HepG2 (cell line): ENCODE measurements around the gene ZMYND19. TPM values are rescaled to one million over a fixed set of nuclear protein-coding genes. Genes with fewer than 3 reads are reported as not detected.

ENCODE experiments used
- CBX2 ChIP-seq, 2 experiments: fragments of 200-600 bp in 1 of 2; sonication (generic); formaldehyde crosslinking in 1 of 2; IDR thresholded peaks; 2 replicates each; pipeline versions ENCODE4 v1.7.0 to v1.8.1; 2018 to 2022; ENCODE audit warnings: low read depth in 2 of 2, low read length in 1 of 2, mild to moderate bottlenecking in 1 of 2, missing genetic modification reagents in 1 of 2
- FOSL2 ChIP-seq: sonication (generic); formaldehyde crosslinking; IDR thresholded peaks from 2 replicates; pipeline ENCODE4 v1.4.0; 2020; ENCODE audit warnings: missing genetic modification reagents
- MTA1 ChIP-seq: sonication (generic); formaldehyde crosslinking; IDR thresholded peaks from 2 replicates; pipeline ENCODE4 v1.4.0; 2020; ENCODE audit warnings: missing genetic modification reagents, mild to moderate bottlenecking, borderline replicate concordance
- RFX5 ChIP-seq: IDR thresholded peaks from 2 replicates; pipeline ENCODE4 v1.6.1; 2011; ENCODE audit warnings: low read depth, low read length, improper control_type of control experiment
- SYNCRIP ChIP-seq: fragments of 200-400 bp; formaldehyde crosslinking; IDR thresholded peaks from 2 replicates; pipeline ENCODE4 v1.6.1; 2018; ENCODE audit warnings: mild to moderate bottlenecking, low read depth, low read length; ENCODE audit not compliant: insufficient read depth
- ZNF331 ChIP-seq: sonication (generic); formaldehyde crosslinking; IDR thresholded peaks from 2 replicates; pipeline ENCODE4 v1.4.0; 2020; ENCODE audit warnings: missing genetic modification reagents
- ZNF468 ChIP-seq: sonication (generic); formaldehyde crosslinking; IDR thresholded peaks from 2 replicates; pipeline ENCODE4 v1.8.0; 2022; ENCODE audit warnings: mild to moderate bottlenecking, moderate library complexity, missing genetic modification reagents
- ZNF547 ChIP-seq: sonication (generic); formaldehyde crosslinking; IDR thresholded peaks from 2 replicates; pipeline ENCODE4 v1.5.1; 2020; ENCODE audit warnings: mild to moderate bottlenecking, missing genetic modification reagents
- ZNF788 ChIP-seq: sonication (generic); formaldehyde crosslinking; IDR thresholded peaks from 2 replicates; pipeline ENCODE4 v1.5.0; 2020; ENCODE audit warnings: mild to moderate bottlenecking, missing genetic modification reagents, borderline replicate concordance
- polyA plus RNA-seq, 8 experiments: library from polyadenylated mRNA; depleted of rRNA in 3 of 8; stranded (reverse) in 7 of 8; unstranded in 1 of 8; fragments of >200 nt; fragmentation: Illumina TruSeq in 4 of 8; extraction: Trizol in 4 of 8; gene quantifications; 2 replicates each; pipeline versions ENCODE4 v1.2.1 to v1.2.3, GENCODE V29; 2011 to 2016; ENCODE audit warnings: low read depth in 4 of 8, missing spikeins in 1 of 8, mixed read lengths in 1 of 8; ENCODE audit not compliant: insufficient read depth in 1 of 8
- total RNA-seq, 5 experiments: library from RNA; depleted of rRNA; stranded (reverse); fragments of >200 nt; fragmentation: Illumina TruSeq; extraction: Trizol; gene quantifications; 2 replicates each; pipeline ENCODE4 v1.2.3, GENCODE V29; 2016; ENCODE audit warnings: low read depth in 1 of 5
- TF ChIP-seq, protein P1 (sequence below), 2 experiments: sonication (generic) in 1 of 2; formaldehyde crosslinking in 1 of 2; IDR thresholded peaks; 2 replicates each; pipeline versions ENCODE4 v1.4.0 to v1.6.1; 2016 to 2020; ENCODE audit warnings: borderline replicate concordance in 1 of 2, low read depth in 1 of 2, mild to moderate bottlenecking in 1 of 2, missing genetic modification reagents in 1 of 2
- TF ChIP-seq, protein P2 (sequence below): sonication (generic); formaldehyde crosslinking; conservative IDR thresholded peaks from 2 replicates; pipeline ENCODE4 v1.8.0; 2022; ENCODE audit warnings: low read depth, missing genetic modification reagents
- TF ChIP-seq, protein P3 (sequence below): sonication (generic); formaldehyde crosslinking; IDR thresholded peaks from 2 replicates; pipeline ENCODE4; 2020; ENCODE audit warnings: missing genetic modification reagents, mild to moderate bottlenecking, borderline replicate concordance
- TF ChIP-seq, protein P4 (sequence below): sonication (generic); formaldehyde crosslinking; IDR thresholded peaks from 2 replicates; pipeline ENCODE4 v1.8.0; 2022; ENCODE audit warnings: mild to moderate bottlenecking, missing genetic modification reagents
- TF ChIP-seq, protein P5 (sequence below): sonication (generic); formaldehyde crosslinking; IDR thresholded peaks from 2 replicates; pipeline ENCODE4 v1.4.0; 2020; ENCODE audit warnings: missing genetic modification reagents

Gene ZMYND19
- total and polyA plus RNA-seq, 2 of the 13 experiments (the other 11 are each of a cell fraction or from before 2014, with no cell fraction given) = 21.3 to 38.7 TPM

DNA sequence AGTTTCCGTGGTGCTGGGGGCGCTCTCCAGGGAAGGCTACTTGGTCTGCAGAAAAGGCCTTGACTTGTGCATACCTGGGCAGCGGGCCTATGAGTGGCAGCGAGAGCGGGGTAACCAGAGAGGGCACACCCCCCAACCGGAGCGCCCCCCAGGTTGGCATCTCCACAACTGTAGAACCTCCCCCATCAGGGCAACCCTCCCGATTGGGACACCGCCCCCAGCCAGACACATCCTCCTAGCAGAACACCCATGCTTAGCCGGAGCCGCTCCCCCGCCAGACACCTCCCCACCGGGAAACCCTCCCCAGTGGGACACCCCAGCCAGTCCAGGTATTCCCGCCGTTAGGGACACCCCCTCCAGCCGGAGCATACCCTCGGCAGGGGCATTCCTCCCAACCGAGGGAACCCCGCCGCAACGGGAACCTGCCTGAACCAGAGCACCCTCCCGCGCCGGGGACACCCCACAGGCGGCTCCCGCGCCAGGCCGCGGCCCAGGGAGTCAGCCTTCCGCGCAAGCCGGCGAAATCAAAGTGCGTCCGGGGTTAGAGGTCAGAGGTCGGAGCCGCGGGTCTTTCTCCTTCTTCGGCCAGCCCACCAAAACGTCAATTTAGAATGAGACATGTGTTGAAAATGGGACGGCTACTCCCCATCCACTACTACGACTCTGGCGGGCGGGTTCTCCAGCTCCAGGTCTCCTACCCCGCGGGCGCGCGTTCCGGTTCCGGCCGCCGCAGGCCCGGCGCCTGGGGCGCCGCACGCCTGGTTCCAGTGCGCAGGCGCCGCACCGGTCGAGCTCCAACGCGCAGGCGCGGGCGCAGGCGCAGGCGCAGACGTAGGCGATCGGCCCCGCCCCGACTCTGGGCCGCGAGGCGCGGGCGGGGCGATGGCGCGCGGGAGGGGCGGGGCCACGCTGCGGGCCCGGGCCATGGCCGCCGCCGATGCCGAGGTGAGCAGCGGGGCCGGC, 28.1 kb upstream of the ZMYND19 start, which contains the start of gene EHMT1 (continued):
- TF ChIP-seq, protein P1, sequence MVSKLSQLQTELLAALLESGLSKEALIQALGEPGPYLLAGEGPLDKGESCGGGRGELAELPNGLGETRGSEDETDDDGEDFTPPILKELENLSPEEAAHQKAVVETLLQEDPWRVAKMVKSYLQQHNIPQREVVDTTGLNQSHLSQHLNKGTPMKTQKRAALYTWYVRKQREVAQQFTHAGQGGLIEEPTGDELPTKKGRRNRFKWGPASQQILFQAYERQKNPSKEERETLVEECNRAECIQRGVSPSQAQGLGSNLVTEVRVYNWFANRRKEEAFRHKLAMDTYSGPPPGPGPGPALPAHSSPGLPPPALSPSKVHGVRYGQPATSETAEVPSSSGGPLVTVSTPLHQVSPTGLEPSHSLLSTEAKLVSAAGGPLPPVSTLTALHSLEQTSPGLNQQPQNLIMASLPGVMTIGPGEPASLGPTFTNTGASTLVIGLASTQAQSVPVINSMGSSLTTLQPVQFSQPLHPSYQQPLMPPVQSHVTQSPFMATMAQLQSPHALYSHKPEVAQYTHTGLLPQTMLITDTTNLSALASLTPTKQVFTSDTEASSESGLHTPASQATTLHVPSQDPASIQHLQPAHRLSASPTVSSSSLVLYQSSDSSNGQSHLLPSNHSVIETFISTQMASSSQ (IDR thresholded peaks at IDR 0.05; ENCODE audit: low read depth) = no peak
- TF ChIP-seq, protein P1 (CRISPR knock-in tag; IDR thresholded peaks at IDR 0.05; ENCODE audit: borderline replicate concordance) = peak; percentile 19; the same call in 1 of the 2 replicates
- TF ChIP-seq CBX2 (IDR thresholded peaks at IDR 0.05; ENCODE audit: low read depth, low read length) (no peak), CBX2 (CRISPR knock-in tag; IDR thresholded peaks at IDR 0.05; ENCODE audit: low read depth) (no peak), FOSL2 (CRISPR knock-in tag) (no peak), ZNF547 (peak; percentile 48; the same call in 1 of the 2 replicates), ZNF788 (CRISPR knock-in tag) (peak; percentile 65; the same call in 1 of the 2 replicates), RFX5 (no peak), ZNF331 (no peak), ZNF468 (CRISPR knock-in tag) (no peak), MTA1 (no peak; the same call in 1 of the 2 replicates), SYNCRIP (no peak)
- TF ChIP-seq, protein P2, sequence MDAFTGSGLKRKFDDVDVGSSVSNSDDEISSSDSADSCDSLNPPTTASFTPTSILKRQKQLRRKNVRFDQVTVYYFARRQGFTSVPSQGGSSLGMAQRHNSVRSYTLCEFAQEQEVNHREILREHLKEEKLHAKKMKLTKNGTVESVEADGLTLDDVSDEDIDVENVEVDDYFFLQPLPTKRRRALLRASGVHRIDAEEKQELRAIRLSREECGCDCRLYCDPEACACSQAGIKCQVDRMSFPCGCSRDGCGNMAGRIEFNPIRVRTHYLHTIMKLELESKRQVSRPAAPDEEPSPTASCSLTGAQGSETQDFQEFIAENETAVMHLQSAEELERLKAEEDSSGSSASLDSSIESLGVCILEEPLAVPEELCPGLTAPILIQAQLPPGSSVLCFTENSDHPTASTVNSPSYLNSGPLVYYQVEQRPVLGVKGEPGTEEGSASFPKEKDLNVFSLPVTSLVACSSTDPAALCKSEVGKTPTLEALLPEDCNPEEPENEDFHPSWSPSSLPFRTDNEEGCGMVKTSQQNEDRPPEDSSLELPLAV (CRISPR knock-in tag) = no peak
- TF ChIP-seq, protein P3, sequence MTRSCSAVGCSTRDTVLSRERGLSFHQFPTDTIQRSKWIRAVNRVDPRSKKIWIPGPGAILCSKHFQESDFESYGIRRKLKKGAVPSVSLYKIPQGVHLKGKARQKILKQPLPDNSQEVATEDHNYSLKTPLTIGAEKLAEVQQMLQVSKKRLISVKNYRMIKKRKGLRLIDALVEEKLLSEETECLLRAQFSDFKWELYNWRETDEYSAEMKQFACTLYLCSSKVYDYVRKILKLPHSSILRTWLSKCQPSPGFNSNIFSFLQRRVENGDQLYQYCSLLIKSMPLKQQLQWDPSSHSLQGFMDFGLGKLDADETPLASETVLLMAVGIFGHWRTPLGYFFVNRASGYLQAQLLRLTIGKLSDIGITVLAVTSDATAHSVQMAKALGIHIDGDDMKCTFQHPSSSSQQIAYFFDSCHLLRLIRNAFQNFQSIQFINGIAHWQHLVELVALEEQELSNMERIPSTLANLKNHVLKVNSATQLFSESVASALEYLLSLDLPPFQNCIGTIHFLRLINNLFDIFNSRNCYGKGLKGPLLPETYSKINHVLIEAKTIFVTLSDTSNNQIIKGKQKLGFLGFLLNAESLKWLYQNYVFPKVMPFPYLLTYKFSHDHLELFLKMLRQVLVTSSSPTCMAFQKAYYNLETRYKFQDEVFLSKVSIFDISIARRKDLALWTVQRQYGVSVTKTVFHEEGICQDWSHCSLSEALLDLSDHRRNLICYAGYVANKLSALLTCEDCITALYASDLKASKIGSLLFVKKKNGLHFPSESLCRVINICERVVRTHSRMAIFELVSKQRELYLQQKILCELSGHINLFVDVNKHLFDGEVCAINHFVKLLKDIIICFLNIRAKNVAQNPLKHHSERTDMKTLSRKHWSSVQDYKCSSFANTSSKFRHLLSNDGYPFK (CRISPR knock-in tag) = peak; percentile 73
- TF ChIP-seq, protein P4, sequence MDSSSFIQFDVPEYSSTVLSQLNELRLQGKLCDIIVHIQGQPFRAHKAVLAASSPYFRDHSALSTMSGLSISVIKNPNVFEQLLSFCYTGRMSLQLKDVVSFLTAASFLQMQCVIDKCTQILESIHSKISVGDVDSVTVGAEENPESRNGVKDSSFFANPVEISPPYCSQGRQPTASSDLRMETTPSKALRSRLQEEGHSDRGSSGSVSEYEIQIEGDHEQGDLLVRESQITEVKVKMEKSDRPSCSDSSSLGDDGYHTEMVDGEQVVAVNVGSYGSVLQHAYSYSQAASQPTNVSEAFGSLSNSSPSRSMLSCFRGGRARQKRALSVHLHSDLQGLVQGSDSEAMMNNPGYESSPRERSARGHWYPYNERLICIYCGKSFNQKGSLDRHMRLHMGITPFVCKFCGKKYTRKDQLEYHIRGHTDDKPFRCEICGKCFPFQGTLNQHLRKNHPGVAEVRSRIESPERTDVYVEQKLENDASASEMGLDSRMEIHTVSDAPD (CRISPR knock-in tag) = no peak
- TF ChIP-seq, protein P5, sequence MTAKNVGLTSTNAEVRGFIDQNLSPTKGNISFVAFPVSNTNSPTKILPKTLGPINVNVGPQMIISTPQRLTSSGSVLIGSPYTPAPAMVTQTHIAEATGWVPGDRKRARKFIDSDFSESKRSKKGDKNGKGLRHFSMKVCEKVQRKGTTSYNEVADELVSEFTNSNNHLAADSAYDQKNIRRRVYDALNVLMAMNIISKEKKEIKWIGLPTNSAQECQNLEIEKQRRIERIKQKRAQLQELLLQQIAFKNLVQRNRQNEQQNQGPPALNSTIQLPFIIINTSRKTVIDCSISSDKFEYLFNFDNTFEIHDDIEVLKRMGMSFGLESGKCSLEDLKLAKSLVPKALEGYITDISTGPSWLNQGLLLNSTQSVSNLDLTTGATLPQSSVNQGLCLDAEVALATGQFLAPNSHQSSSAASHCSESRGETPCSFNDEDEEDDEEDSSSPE = peak; percentile 27; the same call in 1 of the 2 replicates
